ENCODE results near the gene NIP7.
"Not testable (repeated sequence)": the region's sequence is repeated elsewhere in the genome, so short reads cannot be mapped to it uniquely, and the experiment has no call there.

NIP7 gene

GRCh38 chr16:69349536-69349935 lies 10.0 kb downstream of the NIP7 start:
- TF ChIP-seq, protein P1, sequence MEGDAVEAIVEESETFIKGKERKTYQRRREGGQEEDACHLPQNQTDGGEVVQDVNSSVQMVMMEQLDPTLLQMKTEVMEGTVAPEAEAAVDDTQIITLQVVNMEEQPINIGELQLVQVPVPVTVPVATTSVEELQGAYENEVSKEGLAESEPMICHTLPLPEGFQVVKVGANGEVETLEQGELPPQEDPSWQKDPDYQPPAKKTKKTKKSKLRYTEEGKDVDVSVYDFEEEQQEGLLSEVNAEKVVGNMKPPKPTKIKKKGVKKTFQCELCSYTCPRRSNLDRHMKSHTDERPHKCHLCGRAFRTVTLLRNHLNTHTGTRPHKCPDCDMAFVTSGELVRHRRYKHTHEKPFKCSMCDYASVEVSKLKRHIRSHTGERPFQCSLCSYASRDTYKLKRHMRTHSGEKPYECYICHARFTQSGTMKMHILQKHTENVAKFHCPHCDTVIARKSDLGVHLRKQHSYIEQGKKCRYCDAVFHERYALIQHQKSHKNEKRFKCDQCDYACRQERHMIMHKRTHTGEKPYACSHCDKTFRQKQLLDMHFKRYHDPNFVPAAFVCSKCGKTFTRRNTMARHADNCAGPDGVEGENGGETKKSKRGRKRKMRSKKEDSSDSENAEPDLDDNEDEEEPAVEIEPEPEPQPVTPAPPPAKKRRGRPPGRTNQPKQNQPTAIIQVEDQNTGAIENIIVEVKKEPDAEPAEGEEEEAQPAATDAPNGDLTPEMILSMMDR (IDR thresholded peaks at IDR 0.05; ENCODE audit: borderline replicate concordance, control extremely low read depth, extremely low read depth, insufficient read depth, missing control alignments): no peak
- no peak for DNase-seq (ENCODE audit: low spot score)
- in situ Hi-C loops (cut with MboI; ENCODE audit: low sequenced_read_pairs, unreplicated experiment): no loop called here

DNA sequence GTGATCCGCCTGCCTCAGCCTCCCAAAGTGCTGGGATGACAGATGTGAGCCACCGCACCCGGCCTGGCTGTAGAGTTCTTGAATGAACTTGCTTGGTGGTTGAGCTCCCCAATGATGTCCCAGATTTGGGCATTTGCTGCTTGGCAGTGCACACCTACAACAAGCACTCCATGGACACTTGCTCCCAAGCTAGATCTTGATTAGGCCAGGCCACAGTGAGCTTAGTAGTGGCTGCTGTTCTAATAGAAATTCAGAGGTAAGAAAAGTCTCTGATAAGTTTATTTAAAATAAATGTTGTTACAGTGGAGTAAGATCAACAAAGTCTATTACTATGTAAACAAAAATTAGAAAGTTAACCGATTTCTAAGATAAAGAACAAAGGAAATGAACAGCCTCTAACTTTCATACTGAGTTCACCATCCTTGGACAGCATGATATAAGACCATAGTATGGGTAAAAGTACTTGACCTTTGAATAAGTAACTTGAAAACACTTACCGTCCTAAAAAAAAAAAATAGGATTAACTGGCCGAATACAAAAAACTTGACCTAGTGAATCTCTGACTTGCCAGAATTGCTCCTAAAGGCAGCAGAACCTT lies 11.1 kb downstream of the NIP7 start:
- in situ Hi-C loops (cut with MboI; ENCODE audit: low sequenced_read_pairs, unreplicated experiment): no loop called here
- TF ChIP-seq, protein P1 (IDR thresholded peaks at IDR 0.05; ENCODE audit: borderline replicate concordance, control extremely low read depth, extremely low read depth, insufficient read depth, missing control alignments): no peak
- no peak for DNase-seq (ENCODE audit: low spot score)

DNA sequence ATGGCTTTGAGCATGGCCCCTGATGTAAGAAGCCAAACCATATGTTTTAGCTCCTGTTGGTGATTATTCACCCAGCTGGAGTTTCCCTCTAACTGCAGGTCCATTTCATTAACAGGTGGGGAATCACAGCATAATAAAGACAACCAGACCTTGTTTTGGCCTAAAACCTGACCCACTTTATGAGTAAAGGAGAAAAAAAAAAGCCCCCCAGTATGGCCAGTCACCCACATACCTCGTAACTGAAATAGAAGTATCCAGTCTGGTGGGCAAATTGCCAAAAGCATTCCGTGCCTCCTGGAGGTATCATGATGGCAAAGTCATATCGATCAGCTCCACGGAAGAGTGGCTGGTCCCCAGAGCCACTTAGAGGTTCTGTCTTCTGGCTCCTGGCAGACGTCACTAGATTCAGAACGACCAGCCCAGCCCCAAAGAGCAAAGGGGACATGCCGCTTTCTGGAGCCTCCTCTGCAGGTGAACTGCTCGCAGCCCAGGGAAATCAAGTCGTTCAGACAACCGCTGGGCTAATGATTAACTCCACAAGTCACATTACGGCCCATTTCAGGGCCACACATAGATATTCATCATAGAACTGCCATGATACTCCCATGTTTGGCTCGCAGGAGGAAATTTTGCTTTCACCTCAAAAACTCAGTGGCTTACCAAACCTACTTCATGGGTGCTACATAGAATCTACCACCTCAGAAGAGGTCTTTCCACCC lies 11.9 kb downstream of the NIP7 start, which contains the start of gene TMED6:
Gene TMED6 (minus strand): TSS at position 478 of the 719 bp plus-strand sequence. CDS start 33 bp downstream, at position 445.
- in situ Hi-C loops (cut with MboI; ENCODE audit: low sequenced_read_pairs, unreplicated experiment): no loop called here
- TF ChIP-seq, protein P1 (IDR thresholded peaks at IDR 0.05; ENCODE audit: borderline replicate concordance, control extremely low read depth, extremely low read depth, insufficient read depth, missing control alignments): no peak

GRCh38 chr16:69360070-69360469 lies 20.5 kb downstream of the NIP7 start:
- DNase-seq (ENCODE audit: low spot score); in situ Hi-C loops (cut with MboI; ENCODE audit: low sequenced_read_pairs, unreplicated experiment): not testable (repeated sequence)

More for the DNA sequence above, 11.9 kb downstream of the NIP7 start, which contains the start of gene TMED6:
- DNase-seq (ENCODE audit: low spot score): no peak

DNA sequence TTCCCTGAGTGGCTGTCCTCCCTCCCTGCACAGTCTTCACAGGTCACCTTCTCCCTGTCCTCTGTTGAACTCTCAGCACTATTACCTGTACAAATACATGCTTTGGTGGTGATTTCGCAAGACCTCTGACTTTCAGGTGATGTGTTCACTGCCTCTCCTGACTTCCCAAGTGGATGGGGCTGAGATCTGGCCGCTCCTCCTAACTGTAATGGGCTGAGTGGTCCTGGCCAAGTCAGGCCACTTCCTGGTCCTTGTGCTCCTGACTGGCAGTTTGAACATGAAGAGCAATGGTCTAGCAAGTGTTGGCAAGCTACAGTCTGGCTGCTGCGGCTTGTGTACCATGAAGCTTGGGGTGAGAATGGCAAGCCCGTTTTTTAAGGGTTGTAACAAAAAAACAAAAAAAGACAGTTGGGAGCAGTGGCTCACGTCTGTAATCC lies 23.7 kb downstream of the NIP7 start:
- in situ Hi-C loops (cut with MboI; ENCODE audit: low sequenced_read_pairs, unreplicated experiment): no loop called here
- DNase-seq (ENCODE audit: low spot score): no peak
- TF ChIP-seq, protein P1 (IDR thresholded peaks at IDR 0.05; ENCODE audit: borderline replicate concordance, control extremely low read depth, extremely low read depth, insufficient read depth, missing control alignments): no peak

GRCh38 chr16:69364088-69364487 lies 24.5 kb downstream of the NIP7 start:
- in situ Hi-C loops (cut with MboI; ENCODE audit: low sequenced_read_pairs, unreplicated experiment): no loop called here

More at GRCh38 chr16:69364088-69364487, 24.5 kb downstream of the NIP7 start:
- TF ChIP-seq, protein P1 (IDR thresholded peaks at IDR 0.05; ENCODE audit: borderline replicate concordance, control extremely low read depth, extremely low read depth, insufficient read depth, missing control alignments): no peak
- DNase-seq (ENCODE audit: low spot score): no peak

Data from GM13976 (cell line).